MM.1S (cell line): Measurements from ENCODE around the gene OR4D1.

ENCODE experiments used
- DNase-seq: peaks from one replicate; pipeline ENCODE4 v3.0.0-alpha.2; 2015
- H2AFZ ChIP-seq: fragments of 300-600 bp; sonication (generic); 2 replicates; pipeline ENCODE4 v1.6.0; 2016; ENCODE audit warnings: antibody characterized with exemption, low read length
- H3F3A ChIP-seq: fragments of 300-600 bp; sonication (generic); 2 replicates; pipeline ENCODE4 v1.6.1; 2016; ENCODE audit warnings: mild to moderate bottlenecking, antibody characterized with exemption, low read length, moderate library complexity, mixed read lengths; ENCODE audit not compliant: insufficient read depth
- H3K27ac ChIP-seq: fragments of 300-600 bp; sonication (generic); 2 replicates; pipeline ENCODE4 v1.5.1; 2016; ENCODE audit warnings: mild to moderate bottlenecking, low read length
- H3K27me3 ChIP-seq: fragments of 300-600 bp; sonication (generic); replicated peaks from 2 replicates; pipeline ENCODE4 v1.6.0; 2016; ENCODE audit warnings: low read length; ENCODE audit not compliant: insufficient read depth
- H3K36me3 ChIP-seq: fragments of 300-600 bp; sonication (generic); replicated peaks from 2 replicates; pipeline ENCODE4 v1.6.1; 2016; ENCODE audit warnings: mild to moderate bottlenecking, low read length, mixed read lengths; ENCODE audit not compliant: insufficient read depth
- H3K4me1 ChIP-seq: fragments of 300-600 bp; sonication (generic); 2 replicates; pipeline ENCODE4 v1.6.1; 2016; ENCODE audit warnings: low read length, mixed read lengths
- H3K4me2 ChIP-seq: fragments of 300-600 bp; sonication (generic); 2 replicates; pipeline ENCODE4 v1.6.0; 2016; ENCODE audit warnings: low read depth, low read length
- H3K4me3 ChIP-seq: fragments of 300-600 bp; sonication (generic); 2 replicates; pipeline ENCODE4 v1.5.1; 2016; ENCODE audit warnings: low read length, mixed read lengths
- H3K79me2 ChIP-seq: fragments of 300-600 bp; sonication (generic); 2 replicates; pipeline ENCODE4 v1.6.1; 2016; ENCODE audit warnings: mixed run types, low read length, mixed read lengths
- H3K9ac ChIP-seq: fragments of 300-600 bp; sonication (generic); 2 replicates; pipeline ENCODE4 v1.6.1; 2016; ENCODE audit warnings: low read length, mixed read lengths
- H3K9me2 ChIP-seq: fragments of 300-600 bp; sonication (generic); replicated peaks from 2 replicates; pipeline ENCODE4 v1.6.1; 2016; ENCODE audit warnings: mild to moderate bottlenecking, low read length, mixed read lengths; ENCODE audit not compliant: insufficient read depth
- H3K9me3 ChIP-seq: fragments of 300-600 bp; sonication (generic); replicated peaks from 2 replicates; pipeline ENCODE4 v1.6.1; 2016; ENCODE audit warnings: mild to moderate bottlenecking, low read length, mixed read lengths; ENCODE audit not compliant: insufficient read depth
- H4K20me1 ChIP-seq: fragments of 300-600 bp; sonication (generic); 2 replicates; pipeline ENCODE4 v1.6.1; 2016; ENCODE audit warnings: mild to moderate bottlenecking, low read length, moderate library complexity, mixed read lengths; ENCODE audit not compliant: insufficient read depth
- EZH2 ChIP-seq: fragments of 300-600 bp; sonication (generic); optimal IDR thresholded peaks from 2 replicates; pipeline ENCODE3; 2017; ENCODE audit warnings: low read depth, mild to moderate bottlenecking, antibody characterized with exemption, low read length, mixed read lengths
- EZH2phosphoT487 ChIP-seq: fragments of 300-600 bp; sonication (generic); IDR thresholded peaks from 2 replicates; pipeline ENCODE4 v1.6.1; 2018; ENCODE audit warnings: antibody characterized with exemption, low read length
- TF ChIP-seq, protein P1 (sequence below): fragments of 300-600 bp; sonication (generic); IDR thresholded peaks from 2 replicates; pipeline ENCODE4 v1.5.1; 2016; ENCODE audit warnings: antibody characterized with exemption, low read length, mixed read lengths

OR4D1 gene

DNA sequence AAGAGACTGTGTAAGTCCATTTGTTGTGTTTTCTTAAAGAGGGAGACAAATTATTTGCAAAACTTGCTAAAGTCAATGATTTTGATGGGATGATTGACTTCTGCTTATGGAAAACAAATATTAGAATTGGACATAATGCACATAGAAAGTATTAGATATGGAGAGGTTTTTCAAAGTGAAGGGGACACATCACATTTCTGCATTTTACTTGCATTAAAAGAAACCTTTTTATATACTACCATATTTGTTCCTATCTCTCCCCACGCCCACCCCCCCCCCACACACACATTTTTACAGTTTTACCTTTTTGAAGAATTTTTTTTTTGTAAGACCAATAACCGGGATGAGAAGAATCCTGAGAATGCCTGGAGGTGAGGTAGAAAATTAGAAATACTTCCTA lies 10.0 kb downstream of the OR4D1 start:
- Histone ChIP-seq H3K4me2 (no peak overlapping the region), H3K4me3 (no peak overlapping the region), H3K36me3 (no peaks in the 10 kb centered on the region), H3K79me2 (no peaks in the 10 kb centered on the region), H3K4me1 (peaks cover 11% of the 10 kb centered on the region), H3F3A (no peaks in the 10 kb centered on the region), H3K27me3 (no peaks in the 10 kb centered on the region), H2AFZ (no peak overlapping the region), H3K9ac (no peak overlapping the region), H3K9me3 (no peaks in the 10 kb centered on the region), H3K27ac (no peak overlapping the region), H4K20me1 (no peaks in the 10 kb centered on the region), H3K9me2 (no peaks in the 10 kb centered on the region)
- TF ChIP-seq, protein P1, sequence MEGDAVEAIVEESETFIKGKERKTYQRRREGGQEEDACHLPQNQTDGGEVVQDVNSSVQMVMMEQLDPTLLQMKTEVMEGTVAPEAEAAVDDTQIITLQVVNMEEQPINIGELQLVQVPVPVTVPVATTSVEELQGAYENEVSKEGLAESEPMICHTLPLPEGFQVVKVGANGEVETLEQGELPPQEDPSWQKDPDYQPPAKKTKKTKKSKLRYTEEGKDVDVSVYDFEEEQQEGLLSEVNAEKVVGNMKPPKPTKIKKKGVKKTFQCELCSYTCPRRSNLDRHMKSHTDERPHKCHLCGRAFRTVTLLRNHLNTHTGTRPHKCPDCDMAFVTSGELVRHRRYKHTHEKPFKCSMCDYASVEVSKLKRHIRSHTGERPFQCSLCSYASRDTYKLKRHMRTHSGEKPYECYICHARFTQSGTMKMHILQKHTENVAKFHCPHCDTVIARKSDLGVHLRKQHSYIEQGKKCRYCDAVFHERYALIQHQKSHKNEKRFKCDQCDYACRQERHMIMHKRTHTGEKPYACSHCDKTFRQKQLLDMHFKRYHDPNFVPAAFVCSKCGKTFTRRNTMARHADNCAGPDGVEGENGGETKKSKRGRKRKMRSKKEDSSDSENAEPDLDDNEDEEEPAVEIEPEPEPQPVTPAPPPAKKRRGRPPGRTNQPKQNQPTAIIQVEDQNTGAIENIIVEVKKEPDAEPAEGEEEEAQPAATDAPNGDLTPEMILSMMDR: no peak
- TF ChIP-seq EZH2phosphoT487 (no peak), EZH2 (no peak)
- DNase-seq: no peak

DNA sequence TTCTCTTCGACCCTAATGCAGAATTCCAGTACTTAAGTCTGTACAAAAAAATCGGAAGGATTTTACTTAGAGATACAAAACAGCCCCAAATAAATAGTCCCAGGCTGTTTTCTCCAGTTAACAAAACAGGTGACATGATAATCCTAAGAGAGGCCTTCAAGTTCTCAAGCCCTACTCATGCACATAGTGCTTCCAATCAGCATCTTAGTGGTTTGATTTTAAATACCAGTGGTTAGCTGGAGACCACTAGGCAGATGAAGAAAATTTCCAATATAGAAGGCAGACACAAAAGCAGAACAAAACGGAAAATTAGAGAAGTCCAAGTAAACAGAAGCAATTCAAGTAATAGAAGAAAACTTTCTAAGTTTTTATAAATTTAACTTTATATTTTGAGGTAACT lies 13.4 kb downstream of the OR4D1 start:
- H2AFZ ChIP-seq: no peak overlapping the region
- no peak for DNase-seq
- H3K9me2 ChIP-seq: no peaks in the 10 kb centered on the region
- H4K20me1 ChIP-seq: no peaks in the 10 kb centered on the region
- no peaks in the 10 kb centered on the region for H3K9me3 ChIP-seq
- no peaks in the 10 kb centered on the region for H3K79me2 ChIP-seq
- no peak overlapping the region for H3K4me2 ChIP-seq
- H3K27ac ChIP-seq: no peak overlapping the region
- no peaks in the 10 kb centered on the region for H3F3A ChIP-seq
- H3K9ac ChIP-seq: no peak overlapping the region
- H3K4me3 ChIP-seq: no peak overlapping the region
- no peaks in the 10 kb centered on the region for H3K4me1 ChIP-seq
- TF ChIP-seq, protein P1: no peak
- TF ChIP-seq EZH2 (no peak), EZH2phosphoT487 (no peak)
- H3K36me3 ChIP-seq: no peaks in the 10 kb centered on the region
- H3K27me3 ChIP-seq: peaks cover 10% of the 10 kb centered on the region

DNA sequence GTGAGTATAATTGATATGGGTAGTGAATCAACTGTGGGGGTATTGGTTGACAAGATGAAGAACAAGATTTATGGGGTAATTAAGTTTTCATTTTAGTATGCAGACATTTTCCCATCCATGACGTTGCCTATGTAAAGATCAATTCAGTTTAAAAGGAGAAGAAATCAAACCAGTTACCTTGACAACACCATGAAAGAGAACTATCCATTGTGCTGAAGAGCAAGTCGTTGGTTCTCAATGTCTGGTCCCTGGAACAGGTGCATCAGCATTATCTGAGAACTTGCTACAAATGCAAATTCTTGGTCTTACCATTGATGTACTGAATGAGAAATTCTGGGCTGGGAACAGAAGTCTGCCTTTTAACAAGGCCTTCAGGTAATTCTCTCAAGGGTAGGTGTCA lies 17.8 kb downstream of the OR4D1 start:
- no peak overlapping the region for H2AFZ ChIP-seq
- H3F3A ChIP-seq: no peaks in the 10 kb centered on the region
- no peak for DNase-seq
- H3K9me2 ChIP-seq: no peaks in the 10 kb centered on the region
- no peaks in the 10 kb centered on the region for H3K79me2 ChIP-seq
- H3K9me3 ChIP-seq: no peaks in the 10 kb centered on the region
- no peaks in the 10 kb centered on the region for H3K36me3 ChIP-seq
- TF ChIP-seq EZH2 (no peak), EZH2phosphoT487 (no peak)
- TF ChIP-seq, protein P1: no peak
- peaks cover 23% of the 10 kb centered on the region for H3K27me3 ChIP-seq
- H3K27ac ChIP-seq: no peak overlapping the region
- H4K20me1 ChIP-seq: no peaks in the 10 kb centered on the region
- no peak overlapping the region for H3K4me2 ChIP-seq
- no peak overlapping the region for H3K4me3 ChIP-seq
- no peaks in the 10 kb centered on the region for H3K4me1 ChIP-seq
- no peak overlapping the region for H3K9ac ChIP-seq

DNA sequence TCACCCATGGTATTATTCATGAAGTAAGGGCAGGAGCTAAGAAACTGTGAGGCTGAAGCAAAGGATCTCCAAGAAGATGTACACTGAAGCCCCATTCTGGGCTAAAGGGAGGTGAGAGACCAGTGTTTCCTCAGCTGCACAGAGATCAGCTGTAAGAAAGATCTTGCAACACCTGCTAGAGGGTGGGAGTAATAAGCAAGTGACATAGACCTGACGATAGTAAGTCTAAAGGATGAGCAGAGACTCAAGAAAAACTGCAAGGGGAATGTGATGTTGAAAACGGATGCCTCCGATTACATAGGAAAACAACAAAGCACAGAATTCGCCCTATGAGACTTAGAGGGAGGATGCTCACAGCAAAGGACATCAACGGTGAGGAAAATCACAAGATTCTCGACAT lies 18.5 kb downstream of the OR4D1 start, which contains the start of gene OR4D2:
Gene OR4D2, plus strand, starts transcription at position 301 of the 400 bp plus-strand sequence. CDS start 2,674 bp downstream, outside the sequence.
- Histone ChIP-seq H3K36me3 (no peaks in the 10 kb centered on the region), H3F3A (no peaks in the 10 kb centered on the region), H3K9ac (no peak within 1 kb of the TSS), H3K4me2 (no peak within 1 kb of the TSS), H2AFZ (no peak within 1 kb of the TSS), H3K27ac (no peak within 1 kb of the TSS), H3K9me2 (no peaks in the 10 kb centered on the region), H3K27me3 (peaks cover 23% of the 10 kb centered on the region), H4K20me1 (no peaks in the 10 kb centered on the region), H3K79me2 (no peaks in the 10 kb centered on the region), H3K4me1 (no peaks in the 10 kb centered on the region), H3K4me3 (no peak within 1 kb of the TSS), H3K9me3 (no peaks in the 10 kb centered on the region)
- TF ChIP-seq EZH2phosphoT487: no peak
- TF ChIP-seq, protein P1: no peak
- no peak for TF ChIP-seq EZH2
- DNase-seq: no peak
